ENCODE measurements around the gene APRT. TPM values are rescaled to one million over a fixed set of nuclear protein-coding genes. Genes with fewer than 3 reads are reported as not detected.
"Not testable (repeated sequence)": the region's sequence is repeated elsewhere in the genome, so short reads cannot be mapped to it uniquely, and the experiment has no call there.

The APRT gene
- total RNA-seq, 2 experiments from 2014 or later = 270 to 272 TPM

DNA sequence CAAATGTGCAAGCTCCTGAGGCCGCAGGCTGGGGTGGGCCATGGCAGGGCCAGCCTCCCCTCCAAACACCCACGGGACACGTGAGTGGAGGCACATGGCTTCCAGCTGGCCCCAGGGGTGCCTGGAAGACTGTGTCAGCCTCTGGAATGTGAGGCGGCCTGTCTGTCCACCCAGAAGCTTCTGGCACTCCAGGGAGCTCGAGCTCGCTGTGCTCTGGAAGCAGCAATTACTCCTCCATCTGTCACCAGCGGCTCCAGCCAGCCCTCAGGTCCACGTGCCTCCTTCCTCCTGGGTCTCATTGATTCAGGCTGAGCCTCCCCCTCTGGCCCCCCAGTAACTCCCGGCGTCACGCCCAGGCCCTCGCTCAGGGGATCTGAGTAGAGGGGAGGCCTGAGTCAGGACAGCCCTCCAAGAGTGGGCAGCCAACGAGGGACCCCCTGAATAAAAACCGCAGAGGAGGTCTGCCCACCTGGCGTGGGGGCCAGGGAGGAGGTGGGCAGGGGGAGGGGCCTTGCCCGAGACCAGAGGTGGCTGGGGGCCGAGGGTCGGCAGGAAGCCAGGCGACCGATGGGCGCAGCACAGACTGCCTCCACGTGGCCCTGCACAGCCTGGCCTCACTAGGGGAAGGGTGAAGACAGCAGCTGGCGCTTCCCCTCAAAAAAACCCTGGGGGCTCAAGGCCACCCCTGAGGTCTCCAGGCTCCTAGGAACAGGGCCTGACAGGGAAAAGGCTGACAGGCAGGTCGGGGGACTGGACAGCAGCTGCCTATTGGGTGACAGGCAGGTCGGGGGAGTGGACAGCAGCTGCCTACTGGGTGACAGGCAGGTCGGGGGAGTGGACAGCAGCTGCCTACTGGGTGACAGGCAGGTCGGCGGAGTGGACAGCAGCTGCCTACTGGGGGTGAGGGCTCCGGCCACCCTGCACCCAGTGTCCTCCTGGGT lies 38.6 kb downstream of the APRT start:
- DNase-seq = no peak
- peaks cover 34% of the 10 kb centered on the region for H3K4me1 Mint-ChIP-seq (ENCODE audit: low read depth)
- no peaks in the 10 kb centered on the region for H3K27me3 Mint-ChIP-seq
- H3K9me3 Mint-ChIP-seq = no peaks in the 10 kb centered on the region
- ChIA-PET POLR2A (interaction anchor here (1.4 kb wide), 1 partner anchor 10 kb away, joined by 3 read pairs; no protein-coding TSS in a partner anchor), CTCF (interaction anchor here (1.0 to 1.7 kb wide), 4 partner anchors 27 to 35 kb away, joined by 3 to 6 read pairs (median 4); no protein-coding TSS in a partner anchor)
- H3K27ac Mint-ChIP-seq = no peak overlapping the region
- no peaks in the 10 kb centered on the region for H3K36me3 Mint-ChIP-seq
- H3K4me3 Mint-ChIP-seq = no peak overlapping the region
- intact Hi-C loops (cut with micrococcal nuclease) = no loop called here

- peaks cover 43% of the 10 kb centered on the region for H3K4me1 Mint-ChIP-seq (ENCODE audit: low read depth)
- H3K36me3 Mint-ChIP-seq; H3K9me3 Mint-ChIP-seq; DNase-seq; H3K4me3 Mint-ChIP-seq; CTCF ChIA-PET; H3K27me3 Mint-ChIP-seq; intact Hi-C loops (cut with micrococcal nuclease); H3K27ac Mint-ChIP-seq; POLR2A ChIA-PET: not testable (repeated sequence)
Observed at GRCh38 chr16:88771781-88772180, 39.9 kb downstream of the APRT start.

DNA sequence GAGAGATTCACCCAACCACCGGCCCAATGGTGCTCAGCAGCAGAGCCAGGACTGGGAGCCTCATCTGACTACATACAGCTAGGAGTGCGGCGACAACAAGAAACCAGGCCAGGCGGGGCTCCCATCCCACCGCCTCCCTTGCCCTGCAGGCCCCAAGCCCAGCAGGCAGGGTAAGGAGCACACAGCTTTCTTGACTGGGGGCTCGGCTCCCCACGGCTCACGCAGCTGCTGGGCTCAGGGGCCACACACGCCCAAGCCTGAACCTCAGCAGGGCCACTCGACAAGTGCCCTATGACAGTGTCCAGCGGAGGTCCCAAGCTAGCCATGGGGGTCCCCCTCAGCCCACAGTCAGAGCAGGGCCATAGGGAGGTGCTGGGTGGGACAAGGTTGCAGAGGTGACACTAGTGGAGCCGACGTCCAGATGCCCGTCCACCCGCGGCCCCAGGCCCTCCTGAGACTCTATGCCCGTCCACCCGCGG lies 40.4 kb downstream of the APRT start:
- H3K27ac Mint-ChIP-seq = no peak overlapping the region
- intact Hi-C loops (cut with micrococcal nuclease) = no loop called here
- POLR2A ChIA-PET = no interaction called here
- no peaks in the 10 kb centered on the region for H3K9me3 Mint-ChIP-seq
- H3K4me3 Mint-ChIP-seq = no peak overlapping the region
- CTCF ChIA-PET = interaction anchor here (1.1 kb wide), 1 partner anchor 26 kb away, joined by 4 read pairs; no protein-coding TSS in a partner anchor
- H3K4me1 Mint-ChIP-seq (ENCODE audit: low read depth) = peaks cover 46% of the 10 kb centered on the region
- no peaks in the 10 kb centered on the region for H3K36me3 Mint-ChIP-seq
- no peak for DNase-seq
- no peaks in the 10 kb centered on the region for H3K27me3 Mint-ChIP-seq

- no peak overlapping the region for H3K4me3 Mint-ChIP-seq
- POLR2A ChIA-PET = interaction anchor here (0.8 kb wide), 1 partner anchor 11 kb away, joined by 3 read pairs; no protein-coding TSS in a partner anchor
Observed at GRCh38 chr16:88770461-88771293, 41.1 kb downstream of the APRT start.

GRCh38 chr16:88769617-88770460 lies 41.9 kb downstream of the APRT start:
- no peak overlapping the region for H3K27ac Mint-ChIP-seq

More at GRCh38 chr16:88770461-88771293, 41.1 kb downstream of the APRT start:
- Mint-ChIP-seq H3K27me3 (no peaks in the 10 kb centered on the region), H3K9me3 (no peaks in the 10 kb centered on the region), H3K4me1 (ENCODE audit: low read depth) (peaks cover 51% of the 10 kb centered on the region), H3K27ac (no peak overlapping the region), H3K36me3 (no peaks in the 10 kb centered on the region)
- DNase-seq = no peak
- CTCF ChIA-PET = interaction anchor here (1.1 kb wide), 1 partner anchor 25 kb away, joined by 4 read pairs; no protein-coding TSS in a partner anchor
- intact Hi-C loops (cut with micrococcal nuclease) = no loop called here

DNA sequence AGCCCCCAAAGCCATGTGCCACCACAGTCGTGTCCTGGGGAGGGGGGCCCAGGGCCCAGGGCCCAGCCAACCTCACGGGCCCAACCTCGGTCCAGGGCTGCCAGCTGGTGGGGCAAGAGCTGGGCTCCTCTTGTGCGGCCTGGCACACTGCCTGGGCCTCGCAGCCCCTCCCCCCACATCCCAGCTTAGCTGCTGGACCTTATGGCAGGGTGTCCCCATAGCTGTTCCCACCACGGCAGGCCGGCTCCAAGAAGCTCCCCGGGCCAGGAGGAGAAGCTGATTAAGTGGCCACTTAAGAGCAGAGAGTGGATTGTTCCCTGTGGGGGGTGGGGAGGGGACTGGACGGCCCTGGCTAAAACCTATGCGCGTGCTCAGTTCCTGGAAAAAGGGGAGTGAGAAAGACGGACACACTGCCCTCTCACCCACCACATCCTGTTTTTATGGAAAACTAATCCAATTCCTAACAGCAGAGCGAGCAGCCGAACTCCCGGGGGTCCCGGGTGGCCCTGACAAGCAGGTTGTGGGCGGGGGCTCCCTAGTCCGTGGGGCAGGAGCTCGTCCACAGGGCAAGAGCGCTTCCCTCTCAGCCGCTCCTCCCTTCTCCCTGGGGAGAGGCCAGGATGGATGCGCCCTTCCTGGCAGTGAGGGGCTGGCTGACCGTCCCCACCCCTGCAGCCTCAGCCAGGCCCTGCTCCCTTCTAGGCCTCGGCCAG lies 43.5 kb downstream of the APRT start:
- ChIA-PET CTCF (interaction anchor here (3.0 kb wide), 1 partner anchor 31 kb away, joined by 23 read pairs; no protein-coding TSS in a partner anchor), POLR2A (no interaction called here)
- H3K36me3 Mint-ChIP-seq = no peaks in the 10 kb centered on the region
- no peaks in the 10 kb centered on the region for H3K27me3 Mint-ChIP-seq
- no peak for DNase-seq
- no peaks in the 10 kb centered on the region for H3K9me3 Mint-ChIP-seq
- peaks cover 43% of the 10 kb centered on the region for H3K4me1 Mint-ChIP-seq (ENCODE audit: low read depth)
- intact Hi-C loops (cut with micrococcal nuclease) = no loop called here
- no peak overlapping the region for H3K27ac Mint-ChIP-seq
- H3K4me3 Mint-ChIP-seq = no peak overlapping the region

More at GRCh38 chr16:88769617-88770460, 41.9 kb downstream of the APRT start:
- peaks cover 51% of the 10 kb centered on the region for H3K4me1 Mint-ChIP-seq (ENCODE audit: low read depth)
- peak; percentile 48 for DNase-seq
- intact Hi-C loops (cut with micrococcal nuclease) = no loop called here
- no peak overlapping the region for H3K4me3 Mint-ChIP-seq
- ChIA-PET POLR2A (interaction anchor here (0.8 kb wide), 1 partner anchor 10 kb away, joined by 3 read pairs; no protein-coding TSS in a partner anchor), CTCF (interaction anchor here (0.6 to 1.4 kb wide), 4 partner anchors 24 to 32 kb away, joined by 3 to 7 read pairs (median 4); no protein-coding TSS in a partner anchor)
- no peaks in the 10 kb centered on the region for H3K9me3 Mint-ChIP-seq
- no peaks in the 10 kb centered on the region for H3K27me3 Mint-ChIP-seq
- no peaks in the 10 kb centered on the region for H3K36me3 Mint-ChIP-seq

DNA sequence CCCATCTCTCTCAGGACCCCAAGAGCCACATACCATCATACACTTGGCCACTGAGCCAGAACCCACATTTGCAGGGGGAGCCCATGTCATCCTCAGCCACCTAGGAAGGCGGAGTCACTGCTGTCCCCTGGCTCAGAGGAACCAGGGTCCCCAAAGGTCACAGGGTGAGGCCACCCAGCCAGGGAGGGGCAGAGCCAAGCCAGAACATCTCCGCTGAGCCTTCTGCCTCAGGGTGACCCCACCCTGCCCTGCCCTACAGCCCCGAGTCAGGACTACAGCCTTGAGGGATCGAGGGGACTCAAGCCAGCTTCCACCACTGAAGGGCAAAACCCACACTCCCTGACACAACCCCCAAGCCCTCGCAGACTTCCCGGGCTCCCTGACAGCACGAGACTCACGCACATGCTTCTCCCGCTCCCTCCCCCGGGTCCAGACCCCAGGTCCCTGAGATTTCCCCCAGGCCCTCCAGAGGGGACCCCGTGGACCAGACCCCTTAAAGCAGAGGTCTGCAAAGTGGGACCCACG lies 44.1 kb downstream of the APRT start:
- Mint-ChIP-seq H3K4me3 (no peak overlapping the region), H3K27ac (peak overlapping the region; percentile 6)
- intact Hi-C loops (cut with micrococcal nuclease) = no loop called here

DNA sequence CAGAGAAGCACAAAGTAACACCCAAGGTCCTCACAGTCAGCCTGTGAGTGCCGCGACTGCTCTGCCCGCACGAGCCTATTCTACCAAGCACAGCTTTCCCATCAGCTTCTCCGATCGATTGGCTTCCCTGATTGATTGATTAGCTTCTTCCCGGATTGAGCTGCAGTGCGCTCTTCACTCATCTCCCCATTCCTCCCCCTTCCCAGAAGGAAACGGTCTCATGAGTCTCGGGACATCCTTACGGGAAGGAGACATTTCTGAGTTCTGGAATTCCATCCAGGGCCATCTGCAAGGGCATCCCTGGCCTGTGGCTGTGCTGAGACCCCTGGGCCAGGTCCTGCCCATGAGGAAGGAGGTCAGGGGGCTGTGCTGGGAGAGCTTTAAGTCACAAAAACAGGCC lies 44.8 kb downstream of the APRT start:
- H3K27me3 Mint-ChIP-seq = no peaks in the 10 kb centered on the region
- H3K4me1 Mint-ChIP-seq (ENCODE audit: low read depth) = peaks cover 40% of the 10 kb centered on the region
- H3K36me3 Mint-ChIP-seq = no peaks in the 10 kb centered on the region
- H3K27ac Mint-ChIP-seq = peak overlapping the region; percentile 6
- no peak overlapping the region for H3K4me3 Mint-ChIP-seq
- ChIA-PET POLR2A (interaction anchor here (0.6 to 1.1 kb wide), 2 partner anchors 19 to 90 kb away, joined by 3 to 4 read pairs; partner anchors contain the start of genes GALNS and TRAPPC2L), CTCF (interaction anchor here (0.8 to 3.0 kb wide), 4 partner anchors 13 to 33 kb away, joined by 3 to 23 read pairs (median 5); no protein-coding TSS in a partner anchor)
- H3K9me3 Mint-ChIP-seq = no peaks in the 10 kb centered on the region
- no peak for DNase-seq
- intact Hi-C loops (cut with micrococcal nuclease) = no loop called here

More for the DNA sequence above, 44.1 kb downstream of the APRT start:
- no peaks in the 10 kb centered on the region for H3K27me3 Mint-ChIP-seq
- H3K9me3 Mint-ChIP-seq = no peaks in the 10 kb centered on the region
- ChIA-PET POLR2A (interaction anchor here (0.6 to 1.1 kb wide), 2 partner anchors 19 to 89 kb away, joined by 3 to 4 read pairs; partner anchors contain the start of genes GALNS and TRAPPC2L), CTCF (interaction anchor here (3.0 kb wide), 1 partner anchor 30 kb away, joined by 23 read pairs; no protein-coding TSS in a partner anchor)
- no peak for DNase-seq
- H3K36me3 Mint-ChIP-seq = no peaks in the 10 kb centered on the region
- H3K4me1 Mint-ChIP-seq (ENCODE audit: low read depth) = peaks cover 40% of the 10 kb centered on the region

DNA sequence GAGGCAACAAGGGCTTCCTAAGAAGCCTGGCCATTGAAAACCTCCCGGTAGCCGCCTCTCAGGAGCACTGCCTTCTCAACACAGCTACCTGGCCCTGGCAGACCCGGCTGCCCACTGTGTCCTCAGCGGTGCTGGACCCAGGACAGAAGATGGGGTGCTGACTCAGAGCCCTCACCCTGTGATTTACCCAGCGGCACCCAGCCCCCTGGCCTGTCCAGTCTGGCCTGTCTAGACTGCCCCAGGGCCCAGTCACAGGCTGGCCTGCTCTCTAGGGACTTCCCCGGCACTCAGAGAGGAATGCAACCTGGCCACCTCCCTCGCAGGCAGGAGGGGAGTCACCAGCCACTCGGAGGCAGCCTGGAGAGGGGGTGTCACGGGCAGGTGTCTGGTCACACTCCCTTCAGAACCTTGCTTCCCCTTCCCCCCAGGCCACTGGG lies 46.8 kb downstream of the APRT start:
- no peak overlapping the region for H3K27ac Mint-ChIP-seq
- peaks cover 39% of the 10 kb centered on the region for H3K4me1 Mint-ChIP-seq (ENCODE audit: low read depth)
- DNase-seq = no peak
- intact Hi-C loops (cut with micrococcal nuclease) = no loop called here
- H3K4me3 Mint-ChIP-seq = no peak overlapping the region
- H3K9me3 Mint-ChIP-seq = no peaks in the 10 kb centered on the region
- H3K27me3 Mint-ChIP-seq = no peaks in the 10 kb centered on the region
- ChIA-PET POLR2A (no interaction called here), CTCF (interaction anchor here (1.1 to 2.0 kb wide), 3 partner anchors 15 to 50 kb away, joined by 3 to 8 read pairs (median 7); no protein-coding TSS in a partner anchor)
- H3K36me3 Mint-ChIP-seq = no peaks in the 10 kb centered on the region

GRCh38 chr16:88764080-88764479 lies 47.6 kb downstream of the APRT start:
- DNase-seq = no peak
- Mint-ChIP-seq H3K4me1 (ENCODE audit: low read depth) (peaks cover 42% of the 10 kb centered on the region), H3K27ac (no peak overlapping the region), H3K9me3 (no peaks in the 10 kb centered on the region), H3K4me3 (no peak overlapping the region), H3K36me3 (no peaks in the 10 kb centered on the region), H3K27me3 (no peaks in the 10 kb centered on the region)
- intact Hi-C loops (cut with micrococcal nuclease) = no loop called here
- ChIA-PET POLR2A (interaction anchor here (0.8 kb wide), 1 partner anchor 10 kb away, joined by 3 read pairs; no protein-coding TSS in a partner anchor), CTCF (interaction anchor here (1.4 to 1.9 kb wide), 3 partner anchors 16 to 27 kb away, joined by 3 to 8 read pairs (median 7); partner anchors contain the start of gene PIEZO1)
